ENCODE results near the gene ZBTB46.

GRCh38 chr20:63808964-63809674 is 21.9 kb downstream of the ZBTB46 start:
- TF ChIP-seq POLR2AphosphoS5 (IDR thresholded peaks at IDR 0.05) (no peak), POLR2A (IDR thresholded peaks at IDR 0.05) (no peak), CTCF (IDR thresholded peaks at IDR 0.05) (no peak)
